H9 (cell line): ENCODE measurements around the gene NACAD. TPM values are rescaled to one million over a fixed set of nuclear protein-coding genes. Genes with fewer than 3 reads are reported as not detected.

Source experiments
- DNase-seq: peaks from one replicate; pipeline ENCODE4 v3.0.0-alpha.2; 2017
- H2AFZ ChIP-seq: one replicate; pipeline ENCODE4 v1.6.1; 2013; ENCODE audit warnings: mild to moderate bottlenecking, low read length, control low read depth, moderate library complexity
- H2AK5ac ChIP-seq: 2 replicates; pipeline ENCODE4 v1.6.1; 2013; ENCODE audit warnings: low read length, control low read depth, mixed read lengths; ENCODE audit not compliant: insufficient read length
- H2BK120ac ChIP-seq: one replicate; pipeline ENCODE4 v1.6.1; 2013; ENCODE audit warnings: low read depth, mild to moderate bottlenecking, low read length, control low read depth, inconsistent platforms; ENCODE audit not compliant: poor library complexity, severe bottlenecking
- H2BK12ac ChIP-seq: 2 replicates; pipeline ENCODE4 v1.6.1; 2013; ENCODE audit warnings: low read length, control low read depth, mixed read lengths, low read depth; ENCODE audit not compliant: insufficient read length
- H2BK15ac ChIP-seq: 2 replicates; pipeline ENCODE4 v1.6.1; 2013; ENCODE audit warnings: low read depth, low read length, control low read depth
- H2BK20ac ChIP-seq: one replicate; pipeline ENCODE4 v1.6.1; 2013; ENCODE audit warnings: low read depth, mild to moderate bottlenecking, low read length, control low read depth, inconsistent platforms; ENCODE audit not compliant: poor library complexity, severe bottlenecking
- H2BK5ac ChIP-seq: 2 replicates; pipeline ENCODE4 v1.6.1; 2013; ENCODE audit warnings: low read length, control low read depth, mixed read lengths; ENCODE audit not compliant: insufficient read length
- H3K14ac ChIP-seq: 2 replicates; pipeline ENCODE4 v1.6.1; 2013; ENCODE audit warnings: low read length, control low read depth; ENCODE audit not compliant: insufficient read depth
- H3K18ac ChIP-seq: 2 replicates; pipeline ENCODE4 v1.6.1; 2013; ENCODE audit warnings: low read depth, mild to moderate bottlenecking, mixed read lengths, low read length, control low read depth; ENCODE audit not compliant: insufficient read length
- H3K23ac ChIP-seq: 2 replicates; pipeline ENCODE4 v1.6.1; 2013; ENCODE audit warnings: low read length, control low read depth, mixed read lengths, low read depth; ENCODE audit not compliant: insufficient read length
- H3K23me2 ChIP-seq: 2 replicates; pipeline ENCODE4 v1.6.1; 2013; ENCODE audit warnings: low read depth, mild to moderate bottlenecking, mixed read lengths, low read length, control low read depth; ENCODE audit not compliant: insufficient read length, poor library complexity, severe bottlenecking
- H3K27ac ChIP-seq: 2 replicates; pipeline ENCODE4 v1.5.1; 2013; ENCODE audit warnings: low read length, control low read depth, mixed read lengths, low read depth; ENCODE audit not compliant: insufficient read length
- H3K27me3 ChIP-seq: 2 replicates; pipeline ENCODE4 v1.6.1; 2013; ENCODE audit warnings: low read length, control low read depth, inconsistent platforms; ENCODE audit not compliant: insufficient read depth
- H3K4ac ChIP-seq: 2 replicates; pipeline ENCODE4 v1.6.1; 2013; ENCODE audit warnings: low read depth, mild to moderate bottlenecking, control low read depth, inconsistent platforms, low read length, moderate library complexity
- H3K4me1 ChIP-seq: 2 replicates; pipeline ENCODE4 v1.6.1; 2013; ENCODE audit warnings: low read length, control low read depth, inconsistent platforms; ENCODE audit not compliant: insufficient read depth
- H3K4me2 ChIP-seq: 2 replicates; pipeline ENCODE4 v1.6.1; 2013; ENCODE audit warnings: low read length, control low read depth, mixed read lengths; ENCODE audit not compliant: insufficient read length, insufficient read depth
- H3K56ac ChIP-seq: 2 replicates; pipeline ENCODE4 v1.6.1; 2013; ENCODE audit warnings: low read depth, mild to moderate bottlenecking, mixed read lengths, low read length, control low read depth; ENCODE audit not compliant: insufficient read length
- H3K79me1 ChIP-seq: 2 replicates; pipeline ENCODE4 v1.6.1; 2013; ENCODE audit warnings: low read depth, mild to moderate bottlenecking, moderate library complexity, low read length, control low read depth, inconsistent platforms; ENCODE audit not compliant: insufficient read depth, poor library complexity, severe bottlenecking
- H3K79me2 ChIP-seq: 2 replicates; pipeline ENCODE4 v1.6.1; 2013; ENCODE audit warnings: low read length, control low read depth, inconsistent platforms; ENCODE audit not compliant: insufficient read depth
- H3K9ac ChIP-seq: 2 replicates; pipeline ENCODE4 v1.6.1; 2013; ENCODE audit warnings: low read length, control low read depth, mixed read lengths; ENCODE audit not compliant: insufficient read length; ENCODE audit errors: extremely low read depth
- H3K9me3 ChIP-seq: one replicate; pipeline ENCODE4 v1.6.1; 2013; ENCODE audit warnings: low read depth, low read length, inconsistent platforms; ENCODE audit not compliant: control insufficient read depth
- H3T11ph ChIP-seq: one replicate; pipeline ENCODE4 v1.6.1; 2013; ENCODE audit warnings: mild to moderate bottlenecking, low read length, control low read depth, inconsistent platforms
- H4K20me1 ChIP-seq: one replicate; pipeline ENCODE4 v1.6.1; 2013; ENCODE audit not compliant: control insufficient read depth, insufficient read length, insufficient read depth
- H4K5ac ChIP-seq: 2 replicates; pipeline ENCODE4 v1.6.1; 2013; ENCODE audit warnings: low read depth, mild to moderate bottlenecking, mixed read lengths, low read length, control low read depth; ENCODE audit not compliant: insufficient read length
- H4K8ac ChIP-seq: replicated peaks from 2 replicates; pipeline ENCODE4 v1.6.1; 2013; ENCODE audit warnings: low read length, control low read depth, mixed read lengths, low read depth; ENCODE audit not compliant: insufficient read length
- H4K91ac ChIP-seq: 2 replicates; pipeline ENCODE4 v1.6.1; 2013; ENCODE audit warnings: low read depth, mild to moderate bottlenecking, moderate library complexity, mixed read lengths, low read length, control low read depth; ENCODE audit not compliant: insufficient read length
- H3K27ac Mint-ChIP-seq, 3 experiments: 2 replicates in 2 of 3; 3 replicates in 1 of 3; pipeline ENCODE4 v1.8.0; 2020 to 2021; ENCODE audit warnings: mixed read lengths in 3 of 3, mild to moderate bottlenecking in 1 of 3, moderate library complexity in 1 of 3
- H3K27me3 Mint-ChIP-seq: 2 replicates; pipeline ENCODE4 v1.8.0; 2021; ENCODE audit warnings: low read depth, mild to moderate bottlenecking, moderate library complexity, mixed read lengths
- H3K36me3 Mint-ChIP-seq, 3 experiments: 2 replicates in 2 of 3; 3 replicates in 1 of 3; pipeline ENCODE4 v1.8.0; 2020 to 2021; ENCODE audit warnings: low read depth in 3 of 3, mixed read lengths in 3 of 3; ENCODE audit not compliant: insufficient read depth in 1 of 3
- H3K4me1 Mint-ChIP-seq, 2 experiments: 2 replicates each; pipeline ENCODE4 v1.8.0; 2020; ENCODE audit warnings: mixed read lengths in 2 of 2
- H3K4me3 Mint-ChIP-seq, 2 experiments: 2 replicates in 1 of 2; 3 replicates in 1 of 2; pipeline ENCODE4 v1.8.0; 2020 to 2021; ENCODE audit warnings: mild to moderate bottlenecking in 2 of 2, mixed read lengths in 2 of 2, moderate library complexity in 1 of 2
- H3K9me3 Mint-ChIP-seq, 2 experiments: 2 replicates in 1 of 2; 3 replicates in 1 of 2; pipeline ENCODE4 v1.8.0; 2020; ENCODE audit warnings: mild to moderate bottlenecking in 2 of 2, mixed read lengths in 2 of 2, moderate library complexity in 1 of 2
- WGBS: extraction: QIAGEN DNeasy Blood & Tissue Kit; methylation state at CpG from one replicate; pipeline ENCODE4 v1.1.7; 2013; ENCODE audit warnings: missing lambda C conversion rate, low lambda C conversion rate, mixed read lengths; ENCODE audit not compliant: insufficient read length; ENCODE audit errors: extremely low coverage; 5-methylcytosine and 5-hydroxymethylcytosine counted together
- total RNA-seq: library from RNA; stranded (reverse); gene quantifications from 2 replicates; pipeline ENCODE4 v1.2.1, GENCODE V29; 2021
- TF ChIP-seq, protein P1 (sequence below): fragments of 200-600 bp; sonication (generic); conservative IDR thresholded peaks from 3 replicates; pipeline ENCODE4 v1.8.0; 2021; ENCODE audit warnings: antibody characterized with exemption, mild to moderate bottlenecking

Gene NACAD
- total RNA-seq, 1 experiment from 2014 or later = 8.0 TPM

DNA sequence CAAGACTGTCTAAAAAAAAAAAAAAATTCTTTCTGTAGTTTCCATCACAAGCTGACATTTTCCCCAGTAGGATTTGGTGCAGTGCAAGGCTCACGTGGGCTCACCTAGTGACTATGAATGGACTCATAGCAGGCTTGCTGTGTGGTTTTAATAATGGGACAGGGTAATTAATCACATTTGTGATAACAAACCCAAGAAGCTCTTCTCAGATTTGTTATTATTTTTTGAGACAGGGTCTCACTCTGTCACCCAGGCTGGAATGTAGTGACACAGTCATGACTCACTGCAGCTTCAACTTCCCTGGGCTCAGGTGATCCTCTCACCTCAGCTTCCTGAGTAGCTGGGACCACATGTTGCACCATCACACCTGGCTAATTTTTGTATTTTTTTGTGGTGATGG lies 40.0 kb downstream of the NACAD start:
- Histone ChIP-seq H3K9me3 (no peaks in the 10 kb centered on the region), H3K4me1 (no peaks in the 10 kb centered on the region), H3K18ac (no peak overlapping the region), H3K4ac (no peak overlapping the region), H2BK12ac (no peak overlapping the region), H3K56ac (no peak overlapping the region), H3T11ph (no peak overlapping the region), H3K14ac (no peak overlapping the region), H3K23ac (no peak overlapping the region), H2BK120ac (no peak overlapping the region), H4K91ac (no peak overlapping the region), H2AK5ac (no peak overlapping the region), H3K4me2 (no peak overlapping the region), H2BK5ac (no peak overlapping the region), H3K27ac (no peak overlapping the region), H3K23me2 (no peaks in the 10 kb centered on the region), H3K79me1 (no peaks in the 10 kb centered on the region), H4K5ac (no peak overlapping the region), H4K8ac (no peak overlapping the region), H4K20me1 (no peaks in the 10 kb centered on the region), H3K79me2 (no peaks in the 10 kb centered on the region), H2AFZ (no peak overlapping the region), H2BK15ac (no peak overlapping the region), H3K9ac (no peak overlapping the region), H3K27me3 (no peaks in the 10 kb centered on the region), H2BK20ac (no peak overlapping the region)
- Mint-ChIP-seq H3K27me3 (no peaks in the 10 kb centered on the region), H3K9me3 (no peaks in the 10 kb centered on the region), H3K27ac (no peak overlapping the region), H3K4me1 (no peaks in the 10 kb centered on the region), H3K4me3 (no peak overlapping the region), H3K36me3 (peaks cover 0 to 10% (median 6%) of the 10 kb centered on the region in 3 experiments; a peak in 3 of 7 replicates)
- no peak for DNase-seq
- WGBS = no CpG with 5 or more reads among the region's 1 CpG
- TF ChIP-seq, protein P1, sequence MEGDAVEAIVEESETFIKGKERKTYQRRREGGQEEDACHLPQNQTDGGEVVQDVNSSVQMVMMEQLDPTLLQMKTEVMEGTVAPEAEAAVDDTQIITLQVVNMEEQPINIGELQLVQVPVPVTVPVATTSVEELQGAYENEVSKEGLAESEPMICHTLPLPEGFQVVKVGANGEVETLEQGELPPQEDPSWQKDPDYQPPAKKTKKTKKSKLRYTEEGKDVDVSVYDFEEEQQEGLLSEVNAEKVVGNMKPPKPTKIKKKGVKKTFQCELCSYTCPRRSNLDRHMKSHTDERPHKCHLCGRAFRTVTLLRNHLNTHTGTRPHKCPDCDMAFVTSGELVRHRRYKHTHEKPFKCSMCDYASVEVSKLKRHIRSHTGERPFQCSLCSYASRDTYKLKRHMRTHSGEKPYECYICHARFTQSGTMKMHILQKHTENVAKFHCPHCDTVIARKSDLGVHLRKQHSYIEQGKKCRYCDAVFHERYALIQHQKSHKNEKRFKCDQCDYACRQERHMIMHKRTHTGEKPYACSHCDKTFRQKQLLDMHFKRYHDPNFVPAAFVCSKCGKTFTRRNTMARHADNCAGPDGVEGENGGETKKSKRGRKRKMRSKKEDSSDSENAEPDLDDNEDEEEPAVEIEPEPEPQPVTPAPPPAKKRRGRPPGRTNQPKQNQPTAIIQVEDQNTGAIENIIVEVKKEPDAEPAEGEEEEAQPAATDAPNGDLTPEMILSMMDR = no peak
